GM23338 (cell line): Measurements from ENCODE around the gene PDE4D.

Experiments used
- CREB1 ChIP-seq: fragments of 250-450 bp; sonication (Bioruptor Pico); IDR thresholded peaks from 2 replicates; pipeline ENCODE4 v1.5.0; 2020; ENCODE audit warnings: low read depth, mild to moderate bottlenecking, moderate library complexity
- EZH2 ChIP-seq: fragments of 200-600 bp; sonication (generic); IDR thresholded peaks from one replicate; pipeline ENCODE4 v1.8.0; 2017; ENCODE audit warnings: antibody characterized with exemption, mild to moderate bottlenecking, low read depth; ENCODE audit not compliant: unreplicated experiment
- EZH2phosphoT487 ChIP-seq: fragments of 200-600 bp; sonication (generic); IDR thresholded peaks from one replicate; pipeline ENCODE4 v1.8.1; 2018; ENCODE audit warnings: antibody characterized with exemption; ENCODE audit not compliant: unreplicated experiment
- JUNB ChIP-seq: IDR thresholded peaks from one replicate; pipeline ENCODE4 v1.6.1; 2016; ENCODE audit warnings: antibody characterized with exemption; ENCODE audit not compliant: unreplicated experiment
- NANOG ChIP-seq: IDR thresholded peaks from 2 replicates; pipeline ENCODE4 v1.6.1; 2016; ENCODE audit warnings: antibody characterized with exemption, borderline replicate concordance
- POLR2AphosphoS5 ChIP-seq: IDR thresholded peaks from 2 replicates; pipeline ENCODE4 v1.6.1; 2016; ENCODE audit warnings: antibody characterized with exemption, low read depth
- REST ChIP-seq: IDR thresholded peaks from one replicate; pipeline ENCODE4 v1.6.1; 2018; ENCODE audit warnings: antibody characterized with exemption; ENCODE audit not compliant: unreplicated experiment
- STAT1 ChIP-seq: IDR thresholded peaks from one replicate; pipeline ENCODE4 v1.6.1; 2016; ENCODE audit warnings: antibody characterized with exemption; ENCODE audit not compliant: unreplicated experiment
- TF ChIP-seq, protein P1 (sequence below), 2 experiments: fragments of 200-600 bp in 1 of 2; sonication (generic) in 1 of 2; conservative IDR thresholded peaks; 2 replicates each; pipeline versions ENCODE4 v1.5.1 to v1.6.1; 2016 to 2017; ENCODE audit warnings: antibody characterized with exemption in 2 of 2, low read depth in 2 of 2, mild to moderate bottlenecking in 2 of 2, moderate library complexity in 1 of 2

- TF ChIP-seq JUNB: no peak
- TF ChIP-seq, protein P1, sequence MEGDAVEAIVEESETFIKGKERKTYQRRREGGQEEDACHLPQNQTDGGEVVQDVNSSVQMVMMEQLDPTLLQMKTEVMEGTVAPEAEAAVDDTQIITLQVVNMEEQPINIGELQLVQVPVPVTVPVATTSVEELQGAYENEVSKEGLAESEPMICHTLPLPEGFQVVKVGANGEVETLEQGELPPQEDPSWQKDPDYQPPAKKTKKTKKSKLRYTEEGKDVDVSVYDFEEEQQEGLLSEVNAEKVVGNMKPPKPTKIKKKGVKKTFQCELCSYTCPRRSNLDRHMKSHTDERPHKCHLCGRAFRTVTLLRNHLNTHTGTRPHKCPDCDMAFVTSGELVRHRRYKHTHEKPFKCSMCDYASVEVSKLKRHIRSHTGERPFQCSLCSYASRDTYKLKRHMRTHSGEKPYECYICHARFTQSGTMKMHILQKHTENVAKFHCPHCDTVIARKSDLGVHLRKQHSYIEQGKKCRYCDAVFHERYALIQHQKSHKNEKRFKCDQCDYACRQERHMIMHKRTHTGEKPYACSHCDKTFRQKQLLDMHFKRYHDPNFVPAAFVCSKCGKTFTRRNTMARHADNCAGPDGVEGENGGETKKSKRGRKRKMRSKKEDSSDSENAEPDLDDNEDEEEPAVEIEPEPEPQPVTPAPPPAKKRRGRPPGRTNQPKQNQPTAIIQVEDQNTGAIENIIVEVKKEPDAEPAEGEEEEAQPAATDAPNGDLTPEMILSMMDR (conservative IDR thresholded peaks at IDR 0.05; ENCODE audit: low read depth in 2 of 2): no peak
- no peak for TF ChIP-seq NANOG
- no peak for TF ChIP-seq POLR2AphosphoS5
- TF ChIP-seq REST: no peak
- no peak for TF ChIP-seq EZH2phosphoT487
- TF ChIP-seq EZH2: no peak
- no peak for TF ChIP-seq CREB1
- no peak for TF ChIP-seq STAT1
Observed at GRCh38 chr5:59420596-59420995, 472.9 kb downstream of the PDE4D start.
